Activated naive CD8-positive, alpha-beta T cell treated with anti-CD3 and anti-CD28 coated beads, Interleukin-2, amount 50 U/mL, for 16 hours (primary cell): ENCODE measurements around the gene SHMT2.

Experiments used
- DNase-seq: peaks from one replicate; pipeline ENCODE4 v3.0.0-alpha.2; 2020; ENCODE audit warnings: low read depth, low spot score

Gene SHMT2

DNA sequence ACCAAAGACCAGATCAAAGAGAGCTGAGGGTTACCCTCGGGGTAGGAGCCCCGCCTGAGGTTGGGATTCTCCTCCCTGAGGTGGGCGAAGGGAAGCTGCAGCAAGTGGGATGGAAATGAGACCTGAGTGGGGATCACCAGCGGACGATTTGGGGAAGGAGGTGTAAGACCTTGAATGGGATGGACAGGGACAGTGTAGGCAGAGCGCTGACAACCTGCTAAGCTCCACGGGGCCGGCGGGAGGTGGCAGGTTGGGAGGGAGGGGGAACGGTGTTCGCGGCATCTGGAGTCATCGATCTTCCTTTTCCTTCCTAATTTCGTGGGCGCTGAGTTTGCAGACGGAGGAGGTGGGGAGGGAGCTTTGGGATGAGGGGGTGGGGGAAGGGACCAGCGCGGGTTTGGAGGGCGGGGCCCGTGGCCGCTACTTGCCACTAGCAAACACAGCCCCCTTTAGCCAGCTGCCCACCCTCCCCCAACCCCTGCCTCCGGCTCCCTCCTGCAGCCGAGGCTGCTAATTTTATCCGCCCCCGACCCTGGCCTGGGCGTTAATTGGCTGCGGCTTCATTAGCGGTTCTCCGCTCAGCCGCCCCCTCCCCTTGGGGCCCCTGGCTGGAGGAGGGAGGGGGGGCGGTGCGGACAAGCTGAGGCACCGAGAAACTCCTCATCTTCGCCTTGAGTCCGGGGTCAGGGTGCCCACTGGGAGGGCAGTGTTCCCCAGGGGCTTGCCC is 2.8 kb upstream of the SHMT2 start:
- no peak for DNase-seq

DNA sequence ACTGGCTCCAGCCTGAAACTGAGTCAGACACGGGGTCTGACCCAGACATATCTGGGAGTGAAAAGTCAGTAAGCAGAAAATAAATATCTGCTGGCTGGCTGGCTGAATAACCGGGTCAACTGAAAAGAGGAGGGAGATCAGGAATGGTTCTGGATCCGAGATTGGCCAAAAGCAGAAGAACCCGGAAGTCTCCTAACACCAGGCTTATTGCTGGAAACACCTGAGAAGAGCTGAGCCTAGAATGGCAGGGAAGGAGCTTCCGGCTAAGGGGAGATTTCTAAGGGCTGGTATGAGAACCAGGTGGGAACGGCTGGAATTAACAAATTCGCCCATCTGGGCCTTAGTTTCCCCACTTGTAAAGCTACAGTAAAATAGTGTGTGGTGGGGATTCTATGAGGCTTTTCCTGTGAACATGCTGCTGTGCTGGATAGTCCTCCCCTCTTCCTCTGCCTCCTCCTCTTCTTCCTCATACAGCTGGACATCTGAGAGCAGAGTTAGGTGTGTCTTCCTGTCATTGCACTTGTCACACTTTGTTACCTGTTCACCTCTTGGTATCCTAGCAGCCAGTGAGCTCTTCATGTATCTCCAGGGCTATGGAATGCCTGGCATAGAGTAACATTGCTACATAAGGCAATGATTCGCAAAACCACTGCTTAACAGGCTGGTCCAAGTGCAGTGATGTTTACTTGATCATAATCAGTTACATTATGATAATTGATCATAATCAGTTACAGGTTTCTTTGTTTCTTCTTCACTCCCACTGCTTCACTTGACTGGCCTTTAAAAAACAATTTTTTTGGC is 2.0 kb upstream of the SHMT2 start:
- DNase-seq, result no peak

DNA sequence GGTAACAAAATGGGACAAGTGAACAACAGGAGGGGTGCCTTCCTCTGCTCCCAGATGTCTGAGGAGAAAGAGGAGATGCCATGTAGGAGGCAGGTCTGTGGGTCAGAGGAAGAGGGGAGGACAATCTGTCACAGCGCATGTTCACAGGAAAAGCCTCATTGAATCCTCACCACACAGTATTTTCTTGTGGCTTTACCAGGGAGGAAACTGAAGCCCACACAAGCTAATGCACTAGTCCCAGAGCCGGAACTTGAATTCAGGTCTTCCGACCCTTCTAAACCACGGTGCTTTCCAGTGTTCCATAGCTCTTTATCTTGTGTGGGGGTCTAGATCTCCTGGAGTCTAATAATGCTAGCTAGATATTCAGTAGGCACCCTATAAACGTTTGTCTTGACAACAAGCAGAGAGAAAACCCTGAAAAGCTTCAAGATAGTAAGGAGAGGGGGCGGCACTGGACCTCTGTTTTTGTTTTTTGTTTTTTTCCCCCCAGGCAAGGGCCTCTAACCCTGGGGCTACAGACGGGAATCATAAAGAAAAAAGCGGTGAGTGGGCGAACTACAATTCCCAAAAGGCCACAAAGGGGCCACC is 371 bp upstream of the SHMT2 start:
- DNase-seq, result no peak

DNA sequence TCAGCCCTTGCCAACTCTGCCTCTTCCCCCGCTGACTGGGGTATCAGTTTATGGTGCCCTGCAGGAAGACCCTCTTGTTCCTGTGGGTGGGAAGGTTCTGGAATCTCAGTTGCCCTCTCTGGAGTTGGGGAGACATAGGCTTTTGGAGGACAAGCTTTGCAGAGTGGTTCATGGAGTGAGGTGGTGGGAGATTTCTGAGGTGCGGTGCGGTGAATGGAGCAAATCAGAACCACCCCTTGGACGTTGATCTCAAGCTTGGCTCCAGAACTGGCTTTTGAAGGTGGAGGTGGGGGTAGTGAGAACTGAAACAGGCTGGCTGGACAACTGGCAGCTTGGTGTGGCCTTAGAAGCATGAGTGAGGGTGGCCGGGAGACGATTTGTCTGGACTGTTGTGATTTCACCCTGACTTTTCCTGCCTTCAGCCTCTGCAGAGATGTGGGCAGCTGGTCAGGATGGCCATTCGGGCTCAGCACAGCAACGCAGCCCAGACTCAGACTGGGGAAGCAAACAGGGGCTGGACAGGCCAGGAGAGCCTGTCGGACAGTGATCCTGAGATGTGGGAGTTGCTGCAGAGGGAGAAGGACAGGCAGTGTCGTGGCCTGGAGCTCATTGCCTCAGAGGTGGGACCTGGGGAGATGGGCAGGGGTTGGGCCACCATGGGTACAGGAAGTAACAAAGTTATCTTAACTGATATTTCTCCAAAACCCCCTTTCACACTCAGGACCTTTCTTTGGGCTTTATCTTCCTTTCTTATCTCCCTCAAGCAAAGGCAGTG is 1.1 kb downstream of the SHMT2 start:
- DNase-seq, result no peak

- no peak for DNase-seq
Observed at GRCh38 chr12:57231276-57232021, 1.9 kb downstream of the SHMT2 start.

GRCh38 chr12:57232156-57232756 is 2.7 kb downstream of the SHMT2 start:
- no peak for DNase-seq

DNA sequence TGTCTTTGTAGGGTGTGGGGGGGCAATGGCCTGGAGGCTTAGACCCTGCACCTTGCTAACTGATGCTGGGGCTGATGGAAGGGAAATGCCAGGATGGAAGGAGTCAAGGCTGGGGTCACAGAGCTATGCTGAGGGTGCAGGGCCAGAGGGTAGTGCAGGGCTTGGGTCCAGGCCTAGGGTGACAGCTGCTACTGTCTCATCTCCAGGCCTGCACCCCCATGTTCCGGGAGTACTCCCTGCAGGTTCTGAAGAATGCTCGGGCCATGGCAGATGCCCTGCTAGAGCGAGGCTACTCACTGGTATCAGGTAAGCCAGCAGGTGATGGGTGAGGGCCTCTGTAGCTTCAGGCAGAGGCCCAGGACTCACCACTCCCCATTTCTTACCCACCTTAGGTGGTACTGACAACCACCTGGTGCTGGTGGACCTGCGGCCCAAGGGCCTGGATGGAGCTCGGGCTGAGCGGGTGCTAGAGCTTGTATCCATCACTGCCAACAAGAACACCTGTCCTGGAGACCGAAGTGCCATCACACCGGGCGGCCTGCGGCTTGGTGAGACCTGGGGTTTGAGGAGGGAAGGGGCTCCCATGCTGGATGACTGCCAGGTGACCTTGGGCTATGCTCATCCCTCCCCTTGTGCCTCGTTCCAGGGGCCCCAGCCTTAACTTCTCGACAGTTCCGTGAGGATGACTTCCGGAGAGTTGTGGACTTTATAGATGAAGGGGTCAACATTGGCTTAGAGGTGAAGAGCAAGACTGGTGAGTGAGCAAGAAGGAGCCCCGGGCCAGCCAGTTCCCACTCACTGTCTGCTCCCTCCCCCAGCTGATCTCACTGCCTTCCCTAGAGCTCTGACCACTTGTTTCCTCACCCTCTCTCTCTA is 4.1 kb downstream of the SHMT2 start:
- no peak for DNase-seq

DNA sequence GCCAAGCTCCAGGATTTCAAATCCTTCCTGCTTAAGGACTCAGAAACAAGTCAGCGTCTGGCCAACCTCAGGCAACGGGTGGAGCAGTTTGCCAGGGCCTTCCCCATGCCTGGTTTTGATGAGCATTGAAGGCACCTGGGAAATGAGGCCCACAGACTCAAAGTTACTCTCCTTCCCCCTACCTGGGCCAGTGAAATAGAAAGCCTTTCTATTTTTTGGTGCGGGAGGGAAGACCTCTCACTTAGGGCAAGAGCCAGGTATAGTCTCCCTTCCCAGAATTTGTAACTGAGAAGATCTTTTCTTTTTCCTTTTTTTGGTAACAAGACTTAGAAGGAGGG is 4.7 kb downstream of the SHMT2 start:
- no peak for DNase-seq

GRCh38 chr12:57234571-57235016 is 5.1 kb downstream of the SHMT2 start:
- no peak for DNase-seq

- no peak for DNase-seq
Observed at GRCh38 chr12:57235017-57235727, 5.7 kb downstream of the SHMT2 start.

GRCh38 chr12:57235728-57236131 is 6.2 kb downstream of the SHMT2 start:
- DNase-seq, result no peak

DNA sequence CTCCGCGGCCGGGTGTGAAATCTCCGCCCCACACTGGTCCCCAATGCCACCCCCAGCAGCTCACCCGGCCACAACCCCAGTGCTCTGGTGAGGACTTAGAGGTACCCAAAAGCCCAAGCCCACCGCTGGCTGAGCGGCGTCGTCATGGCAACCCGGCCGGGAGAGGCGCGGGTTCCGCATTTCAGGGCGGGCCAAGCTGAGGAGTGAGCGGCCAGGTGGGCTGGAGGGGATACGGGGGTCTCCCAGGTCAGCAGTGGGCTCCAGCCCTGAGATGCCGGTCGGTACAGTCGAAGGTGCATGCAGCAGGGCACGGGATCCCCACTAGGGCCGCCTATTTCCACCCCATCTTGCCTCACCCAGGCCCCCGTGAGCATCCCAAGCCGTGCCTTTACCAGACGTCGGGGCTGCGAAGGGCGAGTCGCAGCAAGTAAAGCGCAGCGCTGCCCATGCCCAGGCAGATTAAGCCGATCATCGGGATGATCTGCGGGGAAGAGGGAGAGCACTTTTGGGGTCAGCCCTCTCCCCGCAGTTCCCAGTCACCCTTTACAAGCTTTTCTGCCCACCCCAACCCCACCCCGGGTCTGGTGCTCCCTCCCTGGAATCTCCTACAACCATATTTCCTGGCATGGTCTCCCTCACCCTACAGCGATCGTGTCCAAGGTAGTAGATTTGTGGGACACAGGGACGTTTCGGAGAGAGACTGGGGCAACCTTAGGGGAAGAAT is 6.9 kb downstream of the SHMT2 start:
- no peak for DNase-seq

DNA sequence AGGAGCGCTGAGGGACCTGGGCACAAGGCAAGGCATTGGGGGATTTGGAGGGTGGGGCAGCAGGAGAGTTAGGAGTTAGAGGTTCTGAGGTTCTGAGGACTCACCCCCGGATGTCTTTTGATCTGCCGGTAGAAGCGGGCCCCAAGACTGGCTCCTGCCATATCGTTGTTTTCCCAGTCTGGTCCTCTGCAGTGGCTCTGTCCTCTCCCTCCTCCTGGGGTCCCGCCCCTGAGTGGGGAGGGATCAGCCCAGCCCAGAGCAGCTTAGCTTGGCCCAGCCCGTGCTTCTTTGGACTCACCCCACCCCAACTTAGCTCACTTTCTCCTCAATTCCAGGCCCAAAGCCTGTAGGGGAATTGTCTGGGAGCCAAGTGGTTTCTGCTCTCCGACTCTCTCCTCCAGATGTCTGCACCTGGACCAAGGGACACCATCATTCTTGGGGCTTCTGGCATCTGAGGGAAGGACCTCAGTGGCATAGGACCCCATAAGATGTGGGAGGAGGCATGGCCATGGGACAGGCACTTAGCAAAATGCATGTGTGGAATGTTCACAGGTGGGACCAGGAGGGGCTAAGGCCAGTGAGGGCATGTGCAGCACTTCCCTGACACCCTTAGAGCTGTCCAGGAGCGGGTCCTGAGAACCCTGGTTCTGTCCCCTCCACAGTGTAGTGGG is 7.5 kb downstream of the SHMT2 start:
- DNase-seq, result no peak

GRCh38 chr12:57237596-57237931 is 8.1 kb downstream of the SHMT2 start:
- DNase-seq, result no peak

DNA sequence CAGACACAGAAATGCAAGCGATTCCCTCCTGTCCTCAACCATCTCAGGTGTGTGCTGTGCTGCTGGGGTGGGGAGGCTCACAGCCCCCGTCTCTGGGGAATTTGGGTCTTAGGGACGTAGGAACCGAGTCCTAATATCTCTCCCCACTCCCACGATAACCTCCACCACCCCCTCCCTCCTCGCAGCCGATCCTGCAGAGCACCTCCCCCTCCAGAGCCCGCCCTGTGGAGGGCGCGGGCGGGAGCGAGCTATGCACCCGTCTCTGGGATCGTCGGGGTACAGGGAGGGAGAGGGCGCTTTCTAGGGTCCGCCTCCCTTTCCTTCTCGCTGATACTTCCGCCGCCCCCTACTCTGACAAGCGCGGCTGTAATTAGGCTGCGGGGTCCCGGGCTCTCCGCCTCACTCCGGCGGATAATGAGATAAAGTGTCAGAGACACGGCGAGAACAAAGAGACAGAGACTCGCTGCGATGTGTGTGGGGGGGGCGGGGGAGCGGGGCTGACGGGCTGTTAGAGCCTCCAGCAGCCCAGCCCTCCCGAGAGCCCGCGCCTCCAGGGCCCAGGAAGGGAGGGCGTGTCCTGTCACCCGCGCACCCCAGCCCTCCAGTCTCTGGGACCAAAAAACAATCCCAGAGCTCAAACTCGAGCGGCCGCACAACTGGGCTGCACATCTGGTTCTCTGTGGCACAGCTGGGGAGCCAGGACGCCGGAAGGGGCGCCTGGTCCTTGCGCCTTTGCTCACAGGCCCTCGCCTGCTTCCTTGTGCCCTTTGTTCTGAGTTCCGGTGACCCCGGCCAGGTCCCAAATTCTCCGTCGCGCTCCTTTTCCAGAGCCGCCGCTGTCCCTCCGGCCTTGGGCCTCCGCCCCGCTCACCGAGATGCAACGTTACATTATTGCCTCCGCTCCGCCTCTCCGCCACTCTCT is 8.7 kb downstream of the SHMT2 start:
- no peak for DNase-seq

GRCh38 chr12:57238854-57239554 is 9.5 kb downstream of the SHMT2 start:
- DNase-seq, result peak; percentile 72
